Skeletal muscle cell (primary cell): ENCODE results near the gene CIRBP.
"Not testable (repeated sequence)": the region's sequence is repeated elsewhere in the genome, so short reads cannot be mapped to it uniquely, and the experiment has no call there.

Experiments used
- DNase-seq: peaks from one replicate; pipeline ENCODE4 v3.0.0-alpha.2; 2010; ENCODE audit warnings: low read depth
- H3K4me3 ChIP-seq: 2 replicates; pipeline ENCODE4 v1.5.1; 2011; ENCODE audit warnings: low read depth, mild to moderate bottlenecking, control low read depth, low read length, moderate library complexity

Gene CIRBP

GRCh38 chr19:1296575-1297271, 27.6 kb downstream of the CIRBP start:
- no peak overlapping the region for H3K4me3 ChIP-seq
- DNase-seq: no peak

GRCh38 chr19:1298235-1298634, 29.1 kb downstream of the CIRBP start:
- no peak overlapping the region for H3K4me3 ChIP-seq

GRCh38 chr19:1299801-1300200, 30.7 kb downstream of the CIRBP start:
- DNase-seq: no peak
- no peak overlapping the region for H3K4me3 ChIP-seq

More at GRCh38 chr19:1298235-1298634, 29.1 kb downstream of the CIRBP start:
- no peak for DNase-seq

GRCh38 chr19:1300744-1301490, 31.8 kb downstream of the CIRBP start:
- no peak overlapping the region for H3K4me3 ChIP-seq
- DNase-seq: no peak

- no peak for DNase-seq
- no peak overlapping the region for H3K4me3 ChIP-seq
Observed at GRCh38 chr19:1302533-1303239, 33.6 kb downstream of the CIRBP start.

- H3K4me3 ChIP-seq: no peak overlapping the region
- no peak for DNase-seq
Observed at GRCh38 chr19:1304197-1304924, 35.2 kb downstream of the CIRBP start.

GRCh38 chr19:1305354-1305753, 36.2 kb downstream of the CIRBP start:
- not testable (repeated sequence) for DNase-seq, H3K4me3 ChIP-seq

GRCh38 chr19:1307320-1307719, 38.2 kb downstream of the CIRBP start:
- H3K4me3 ChIP-seq: no peak overlapping the region
- DNase-seq: no peak

- no peak for DNase-seq
- no peak overlapping the region for H3K4me3 ChIP-seq
Observed at GRCh38 chr19:1307755-1308303, 38.7 kb downstream of the CIRBP start.

GRCh38 chr19:1308718-1309117, 39.6 kb downstream of the CIRBP start:
- no peak overlapping the region for H3K4me3 ChIP-seq
- no peak for DNase-seq

GRCh38 chr19:1309977-1310852, 41.1 kb downstream of the CIRBP start:
- DNase-seq: no peak
- H3K4me3 ChIP-seq: no peak overlapping the region

- DNase-seq: no peak
- no peak overlapping the region for H3K4me3 ChIP-seq
Observed at GRCh38 chr19:1310853-1311180, 41.7 kb downstream of the CIRBP start.

- no peak for DNase-seq
- H3K4me3 ChIP-seq: no peak overlapping the region
Observed at GRCh38 chr19:1311543-1312091, 42.5 kb downstream of the CIRBP start.

- no peak overlapping the region for H3K4me3 ChIP-seq
- DNase-seq: no peak
Observed at GRCh38 chr19:1312767-1313694, 43.9 kb downstream of the CIRBP start.

GRCh38 chr19:1313695-1314613, 44.8 kb downstream of the CIRBP start:
- DNase-seq: no peak
- H3K4me3 ChIP-seq: no peak overlapping the region

GRCh38 chr19:1315470-1316166, 46.5 kb downstream of the CIRBP start:
- H3K4me3 ChIP-seq: peak overlapping the region; percentile 27
- no peak for DNase-seq
